SW 1271 (cell line): ENCODE results near the gene UCK1.

Source experiments
- DNase-seq, 2 experiments: peaks; one replicate each; lab custom pipeline; 2025; lab: John Stamatoyannopoulos, UW

UCK1 gene

DNA sequence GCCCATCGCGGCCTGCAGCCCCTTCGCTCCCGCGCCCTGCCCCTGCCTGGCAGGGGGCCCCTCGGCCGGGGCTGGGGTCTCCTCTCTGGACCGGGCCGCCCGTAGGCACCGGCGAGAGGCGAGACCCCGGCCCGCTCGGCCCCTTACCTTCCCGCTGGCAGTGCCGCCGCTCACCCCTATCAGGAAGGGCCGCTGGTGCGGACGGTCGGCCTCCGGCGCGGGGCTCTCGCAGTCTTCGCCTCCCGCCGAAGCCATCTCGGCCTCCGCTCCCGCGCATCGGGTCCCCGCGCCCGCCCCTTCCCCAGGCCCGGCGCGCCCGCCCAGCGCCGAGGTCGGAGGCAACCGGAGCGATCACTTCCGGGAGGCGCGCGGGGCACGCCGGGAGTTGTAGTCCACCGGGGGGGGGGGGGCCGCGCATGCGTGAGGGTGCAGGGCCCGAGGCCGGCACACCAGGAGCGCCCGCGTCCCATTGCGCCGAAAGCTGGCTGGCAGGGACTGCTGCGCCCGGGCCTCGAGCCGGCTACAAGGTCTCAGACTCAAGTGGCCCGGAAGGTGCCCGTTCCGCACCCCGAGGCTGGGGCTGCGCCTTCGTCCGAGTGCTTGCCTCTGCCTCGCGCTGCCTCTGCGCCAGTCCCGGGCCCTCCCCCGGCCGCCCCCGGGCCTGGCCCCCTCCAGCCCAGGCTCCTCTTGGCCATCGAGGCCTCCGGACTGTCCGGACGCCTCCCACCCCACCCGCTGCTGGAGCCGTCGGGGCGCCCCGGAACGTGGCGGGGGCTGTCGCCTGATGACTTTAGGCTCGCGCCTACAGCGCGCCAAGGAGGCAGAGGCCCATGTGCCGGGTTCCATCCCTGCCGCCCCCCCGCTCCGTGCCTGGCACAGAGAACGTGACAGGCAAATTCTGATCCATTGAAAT is at the start of gene UCK1:
Gene UCK1 (minus strand): TSS at position 344 of the 913 bp plus-strand sequence. CDS start 89 bp downstream, at position 255.
- peak; percentile 49 to 74 for DNase-seq

GRCh38 chr9:131580358-131580757 is 49.3 kb upstream of the UCK1 start:
- no peak for DNase-seq

DNA sequence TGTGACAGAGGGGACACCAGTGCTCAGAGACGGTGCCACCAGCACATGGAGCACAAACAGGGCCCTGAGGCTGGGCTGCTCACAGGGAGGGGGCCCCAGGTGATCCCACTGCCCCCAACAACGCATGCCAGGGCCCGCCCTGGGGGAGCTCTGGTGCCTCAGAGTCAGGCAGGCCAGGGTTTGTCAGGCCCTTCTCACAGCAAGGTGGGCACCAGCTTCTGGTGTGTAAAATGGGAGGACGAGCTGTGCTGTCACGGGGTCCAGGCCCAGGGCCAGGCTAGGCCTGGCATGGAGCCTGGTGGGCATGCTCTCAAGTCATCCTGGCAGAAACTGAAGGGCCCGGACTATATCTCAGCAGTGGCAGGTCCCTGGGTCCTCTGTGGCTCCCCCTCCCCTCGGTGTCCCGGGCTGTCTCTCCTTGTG is 48.7 kb upstream of the UCK1 start:
- DNase-seq = no peak

DNA sequence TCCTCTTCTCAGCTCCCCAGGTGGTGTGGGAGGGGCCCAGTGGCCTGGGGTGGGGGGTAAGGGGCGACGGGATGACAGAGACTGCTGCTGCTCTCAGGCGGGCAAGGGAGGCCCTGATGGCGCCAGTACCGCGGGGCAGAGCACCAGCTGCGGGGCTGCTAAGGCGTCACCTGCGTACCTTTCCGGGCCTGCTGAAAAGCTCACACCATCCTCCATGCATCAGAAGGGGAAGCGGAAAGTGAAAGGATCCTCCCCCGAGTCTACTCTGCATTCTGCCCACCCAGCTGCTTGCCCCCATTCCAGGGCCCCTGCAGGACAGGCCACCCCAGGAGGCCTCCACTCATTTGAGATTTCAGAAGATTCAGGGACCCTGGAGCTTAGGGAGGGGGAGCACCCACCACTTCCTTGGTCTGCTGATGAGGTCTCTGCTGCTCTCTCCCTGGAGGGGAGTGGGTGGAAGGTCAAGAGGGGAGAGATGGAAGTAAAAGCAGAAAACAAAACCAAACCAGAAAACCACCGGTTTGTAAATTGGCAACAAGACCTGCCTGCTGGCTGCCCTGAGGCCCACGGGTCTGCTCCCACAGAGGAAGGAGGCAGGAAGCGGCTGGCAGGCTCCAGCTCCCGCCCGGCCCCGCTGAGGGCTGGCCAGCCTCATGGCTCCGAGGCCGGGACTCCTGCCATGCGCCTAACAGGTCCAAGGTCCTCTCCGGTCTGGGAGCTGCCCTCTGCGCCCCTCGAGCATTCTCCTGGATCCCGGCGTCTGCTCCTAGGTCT is 47.9 kb upstream of the UCK1 start:
- no peak for DNase-seq

DNA sequence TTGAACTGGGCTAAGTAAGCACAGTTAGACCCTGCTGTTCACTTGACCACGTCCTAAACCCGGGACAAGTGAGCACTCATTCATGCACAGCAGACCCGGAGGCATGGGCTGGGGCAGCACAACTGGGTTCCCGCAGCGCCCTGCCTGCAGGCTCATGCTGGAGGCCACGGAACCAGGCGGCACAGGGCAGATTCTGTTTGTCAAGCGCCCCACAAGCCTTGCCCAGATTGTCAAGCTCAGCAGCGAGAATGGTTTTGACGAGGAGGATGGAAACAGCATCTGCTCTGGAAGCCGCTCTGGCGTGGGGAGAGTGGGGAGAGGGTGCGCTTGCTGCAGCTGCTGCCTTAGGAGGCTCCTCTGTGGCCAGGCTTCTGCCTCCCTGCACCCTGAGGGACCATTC is 47.0 kb upstream of the UCK1 start:
- no peak for DNase-seq

DNA sequence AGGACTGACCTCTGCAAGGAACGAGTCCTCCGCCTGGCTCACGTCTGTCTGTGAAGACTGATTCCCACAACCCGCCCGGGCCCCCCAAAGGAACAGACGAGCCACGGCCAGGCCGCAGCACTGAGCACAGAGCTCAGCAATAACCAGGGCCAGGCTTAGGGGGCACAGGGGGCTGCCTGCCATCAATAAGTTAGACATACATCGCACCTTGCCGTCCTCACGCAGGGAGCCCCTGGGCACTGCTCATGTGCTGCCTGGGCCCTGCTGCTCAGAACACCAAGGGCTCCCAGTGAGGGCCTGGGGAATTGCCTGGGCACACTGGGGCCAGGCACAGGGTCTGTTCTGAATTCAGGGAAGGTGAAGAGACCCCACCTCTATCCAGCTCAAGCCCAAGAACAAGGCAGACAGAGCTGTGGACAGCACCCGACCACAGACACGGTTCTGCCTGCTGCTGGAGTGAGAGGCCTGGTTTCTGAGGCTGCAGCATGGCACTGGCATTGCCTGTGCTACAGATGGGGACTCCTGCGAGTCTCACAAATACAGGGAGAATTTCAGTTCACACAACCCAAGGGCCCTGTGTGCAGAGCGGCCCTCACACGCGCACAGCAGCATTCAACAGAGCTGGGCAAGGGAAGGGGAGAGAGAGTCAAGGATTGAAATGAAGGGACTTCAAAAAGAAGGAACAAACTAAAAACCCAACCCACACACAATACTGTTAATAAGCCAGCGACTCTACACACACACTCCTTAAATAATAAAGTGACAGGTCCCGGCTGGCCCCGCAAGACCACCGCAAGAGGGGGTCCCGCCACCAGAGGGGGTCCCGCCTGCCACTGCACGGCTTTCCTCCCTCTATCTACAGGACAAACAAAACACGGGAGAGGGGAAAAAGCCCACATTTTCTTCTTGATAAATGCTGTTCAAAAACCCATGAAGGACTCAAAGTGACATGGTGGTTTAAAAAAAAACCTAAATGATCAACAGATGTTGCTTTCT is 46.2 kb upstream of the UCK1 start:
- DNase-seq = no peak

GRCh38 chr9:131575946-131576853 is 45.1 kb upstream of the UCK1 start:
- no peak for DNase-seq

DNA sequence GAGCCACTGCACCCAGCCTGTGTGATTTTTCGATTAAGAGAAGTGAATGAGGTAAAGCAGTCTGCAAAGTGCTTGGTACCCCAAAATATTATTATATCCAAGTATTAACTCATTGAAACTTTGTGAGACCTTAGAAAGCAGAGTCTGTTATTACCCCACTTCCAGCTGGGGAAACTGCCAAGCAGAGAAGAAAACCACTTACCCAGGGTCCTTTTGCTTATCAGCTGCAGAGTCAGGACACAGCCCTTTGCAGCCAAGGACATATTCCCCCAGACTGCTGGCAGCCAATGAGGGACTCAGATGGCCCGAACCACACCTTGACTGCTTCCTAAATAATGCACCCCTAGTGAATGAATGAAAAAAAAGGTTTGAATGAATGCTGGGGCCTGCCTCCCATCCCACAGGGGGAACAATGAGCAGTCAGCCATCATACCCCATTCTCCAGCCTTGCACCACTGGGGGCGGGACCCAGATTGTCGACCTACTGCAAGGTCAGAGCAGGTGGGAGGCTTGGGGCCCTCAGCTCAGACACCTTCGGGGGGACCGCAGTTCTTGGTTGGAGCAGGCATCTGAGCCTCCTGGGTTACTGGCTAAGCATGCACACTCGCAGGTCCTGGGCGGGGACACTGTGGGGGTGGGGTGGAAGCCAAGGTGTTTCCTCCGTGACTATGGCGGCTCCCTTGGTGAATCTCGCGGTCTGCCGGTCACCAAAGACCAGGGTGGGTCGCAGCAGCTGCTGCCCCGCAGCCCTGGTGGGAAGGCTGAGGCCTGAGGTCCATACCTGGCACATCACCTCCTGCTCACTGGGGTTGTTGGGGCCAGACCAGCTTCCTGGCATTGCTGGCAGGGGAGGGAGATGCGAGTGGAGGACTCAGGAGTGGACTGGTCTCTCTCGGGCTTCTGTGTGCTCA is 43.9 kb upstream of the UCK1 start:
- no peak for DNase-seq

- DNase-seq = no peak
Measured at GRCh38 chr9:131567910-131568309, 36.8 kb upstream of the UCK1 start.

- DNase-seq = no peak
Measured at GRCh38 chr9:131566158-131566557, 35.1 kb upstream of the UCK1 start.

GRCh38 chr9:131565369-131565768 is 34.3 kb upstream of the UCK1 start:
- no peak for DNase-seq

- DNase-seq = no peak
Measured at GRCh38 chr9:131562032-131562959, 31.2 kb upstream of the UCK1 start.

- no peak for DNase-seq
Measured at GRCh38 chr9:131559421-131560000, 28.4 kb upstream of the UCK1 start.

GRCh38 chr9:131557855-131558548 is 26.9 kb upstream of the UCK1 start:
- DNase-seq = no peak

DNA sequence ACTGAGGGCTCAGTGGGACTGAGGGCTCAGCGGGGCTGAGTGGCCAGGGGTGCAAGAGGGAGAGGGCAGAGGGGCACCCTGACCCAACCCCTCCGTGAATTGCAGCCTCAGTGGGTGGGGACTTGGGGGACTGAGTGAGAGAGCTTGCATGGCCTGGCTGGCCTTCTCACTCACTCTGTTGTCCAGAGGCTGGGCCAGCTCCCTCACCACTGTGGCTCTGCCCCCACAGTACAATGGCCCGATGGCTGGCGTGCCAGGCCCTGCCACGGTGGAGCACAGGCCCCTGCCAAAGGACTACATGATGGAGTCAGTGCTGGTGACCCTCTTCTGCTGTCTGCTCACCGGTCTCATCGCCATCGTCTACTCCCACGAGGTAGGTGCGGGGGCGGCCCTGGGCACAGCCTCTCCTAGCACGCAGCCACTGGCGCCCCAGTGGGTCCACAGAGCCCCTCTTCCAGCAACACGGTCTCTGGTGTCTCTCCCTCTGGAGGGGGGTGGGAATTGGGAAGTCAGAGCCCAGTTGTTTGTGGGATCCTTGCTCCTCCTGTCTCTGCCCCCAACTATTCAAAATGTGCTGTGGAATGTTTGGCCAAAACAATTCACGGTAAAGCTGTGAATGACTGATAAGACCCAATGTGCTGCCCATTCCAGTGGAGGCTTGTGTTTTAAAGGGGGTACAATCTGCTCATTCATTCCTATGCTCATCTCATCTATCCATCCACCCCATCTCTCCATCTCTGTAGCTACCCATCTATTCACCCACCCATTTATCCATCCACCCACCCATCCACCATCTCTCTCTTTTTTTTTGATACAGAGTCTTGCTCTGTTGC is 25.0 kb upstream of the UCK1 start:
- no peak for DNase-seq

DNA sequence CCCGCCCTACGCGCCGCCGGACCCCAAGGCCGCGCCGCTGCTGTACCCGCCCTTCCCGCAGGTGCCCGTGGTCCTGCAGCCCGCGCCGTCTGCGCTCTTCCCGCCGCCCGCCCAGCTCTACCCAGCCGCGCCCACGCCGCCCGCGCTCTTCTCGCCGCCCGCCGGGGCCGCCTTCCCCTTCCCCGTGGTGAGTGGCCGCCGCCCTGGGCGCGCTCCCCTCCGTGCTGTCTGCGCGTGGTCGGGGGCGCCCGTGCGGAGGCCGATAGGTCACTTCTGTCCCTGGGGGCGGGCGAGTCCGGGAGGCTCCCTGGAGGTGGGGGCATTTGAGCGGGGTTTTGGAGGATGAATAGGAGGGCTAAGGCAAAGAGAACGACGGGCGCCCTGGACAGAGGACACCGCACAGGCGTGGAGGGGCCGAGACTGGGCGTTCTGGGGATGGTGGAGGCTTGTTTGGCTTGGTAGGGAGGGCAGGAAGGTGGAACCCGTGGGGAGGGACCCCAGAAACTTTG is 23.8 kb upstream of the UCK1 start:
- DNase-seq = no peak
